OCI-LY7 (cell line): ENCODE measurements around the gene PRPF40B. TPM values are rescaled to one million over a fixed set of nuclear protein-coding genes. Genes with fewer than 3 reads are reported as not detected.
A peak's percentile ranks its signal among the peaks of the same experiment; 100 is the strongest.

Experiments used
- BruUV-seq: library from RNA; stranded (reverse); fragments of 400-500 nt; replicated peaks from 2 replicates; lab custom pipeline; 2021; lab: Mats Ljungman, UMichigan
- CTCF ChIA-PET: fragments of 300-600 bp; sonication (Branson Sonifier 250); formaldehyde crosslinking; loops from one replicate; lab custom pipeline; 2022; ENCODE audit warnings: antibody characterized with exemption; ENCODE audit not compliant: unreplicated experiment; lab: Charles Lee
- POLR2A ChIA-PET: fragments of 300-600 bp; sonication (Branson Sonifier 250); formaldehyde crosslinking; loops from one replicate; lab custom pipeline; 2022; ENCODE audit warnings: antibody characterized with exemption; lab: Charles Lee
- DNase-seq: peaks from one replicate; pipeline ENCODE4 v3.0.0-alpha.2; 2015; ENCODE audit warnings: low spot score
- H2AFZ ChIP-seq: fragments of 200-600 bp; sonication (generic), shearing (Covaris generic); 2 replicates; pipeline ENCODE4 v1.6.1; 2014; ENCODE audit warnings: mild to moderate bottlenecking, antibody characterized with exemption, low read length, moderate library complexity
- H3K27ac ChIP-seq: fragments of 200-600 bp; sonication (generic); 2 replicates; pipeline ENCODE4 v1.5.1; 2014; ENCODE audit warnings: mixed run types, low read depth, mild to moderate bottlenecking, moderate library complexity, low read length, inconsistent platforms; ENCODE audit not compliant: poor library complexity, severe bottlenecking
- H3K36me3 ChIP-seq: fragments of 200-600 bp; sonication (generic); 2 replicates; pipeline ENCODE4 v1.6.1; 2014; ENCODE audit warnings: mild to moderate bottlenecking, antibody characterized with exemption, low read length, moderate library complexity, mixed read lengths; ENCODE audit not compliant: insufficient read depth
- H3K4me1 ChIP-seq: fragments of 200-600 bp; sonication (generic); 2 replicates; pipeline ENCODE4 v1.5.1; 2014; ENCODE audit warnings: mild to moderate bottlenecking, low read length; ENCODE audit not compliant: insufficient read depth, poor library complexity, severe bottlenecking
- H3K4me2 ChIP-seq: fragments of 200-600 bp; sonication (generic); 2 replicates; pipeline ENCODE4 v1.6.1; 2014; ENCODE audit warnings: mild to moderate bottlenecking, low read length
- H3K4me3 ChIP-seq: fragments of 200-600 bp; sonication (generic); 2 replicates; pipeline ENCODE4 v1.5.1; 2014; ENCODE audit warnings: mild to moderate bottlenecking, low read depth, low read length; ENCODE audit not compliant: poor library complexity, severe bottlenecking
- H3K79me2 ChIP-seq: fragments of 200-600 bp; sonication (generic); 2 replicates; pipeline ENCODE4 v1.6.1; 2016; ENCODE audit warnings: low read depth, mild to moderate bottlenecking, low read length, moderate library complexity, mixed read lengths; ENCODE audit not compliant: insufficient read depth
- H3K9me2 ChIP-seq: fragments of 200-600 bp; sonication (generic); 2 replicates; pipeline ENCODE4 v1.6.1; 2016; ENCODE audit warnings: mild to moderate bottlenecking, low read length, mixed read lengths; ENCODE audit not compliant: insufficient read depth
- H3K9me3 ChIP-seq: fragments of 200-600 bp; sonication (generic); 2 replicates; pipeline ENCODE4 v1.6.1; 2014; ENCODE audit warnings: mild to moderate bottlenecking, mixed run types, low read length, mixed read lengths
- H4K20me1 ChIP-seq: fragments of 200-600 bp; sonication (generic); 2 replicates; pipeline ENCODE4 v1.6.1; 2014; ENCODE audit warnings: mild to moderate bottlenecking, antibody characterized with exemption, low read length, moderate library complexity, mixed read lengths; ENCODE audit not compliant: insufficient read depth
- CTCF ChIP-seq: fragments of 200-600 bp; sonication (generic); conservative IDR thresholded peaks from 2 replicates; pipeline ENCODE4 v1.5.1; 2014; ENCODE audit warnings: mild to moderate bottlenecking, antibody characterized with exemption, low read length, moderate library complexity, mixed read lengths
- EZH2phosphoT487 ChIP-seq: fragments of 200-600 bp; sonication (generic); IDR thresholded peaks from 2 replicates; pipeline ENCODE4 v1.6.1; 2018; ENCODE audit warnings: low read depth, borderline replicate concordance, mild to moderate bottlenecking, mixed run types, antibody characterized with exemption, low read length, moderate library complexity, mixed read lengths
- intact Hi-C: fragments of 100-400 bp; cut with micrococcal nuclease; formaldehyde crosslinking; loops from one replicate; pipeline ENCODE4 v1.10.0; 2022; ENCODE audit not compliant: unreplicated experiment
- total RNA-seq, 2 experiments: library from RNA; depleted of rRNA in 1 of 2; stranded (reverse); fragments of >200 nt in 1 of 2; shearing (Covaris generic) in 1 of 2; gene quantifications; 2 replicates each; pipeline ENCODE4 v1.2.3, GENCODE V29; 2014 to 2022

PRPF40B gene
- total RNA-seq, 2 experiments from 2014 or later: 11.3 to 26.3 TPM

- Histone ChIP-seq H2AFZ (no peak overlapping the region), H4K20me1 (no peaks in the 10 kb centered on the region), H3K36me3 (no peaks in the 10 kb centered on the region), H3K79me2 (peaks cover 4% of the 10 kb centered on the region), H3K27ac (no peak overlapping the region), H3K4me2 (no peak overlapping the region), H3K4me1 (peaks cover 87% of the 10 kb centered on the region), H3K9me2 (no peaks in the 10 kb centered on the region), H3K4me3 (no peak overlapping the region), H3K9me3 (no peaks in the 10 kb centered on the region)
- ChIA-PET POLR2A (interaction anchor here (0.6 to 1.3 kb wide), 4 partner anchors 12 to 36 kb away, joined by 3 read pairs; no protein-coding TSS in a partner anchor), CTCF (interaction anchor here (0.6 to 1.1 kb wide), 2 partner anchors 30 to 82 kb away, joined by 3 read pairs; no protein-coding TSS in a partner anchor)
- TF ChIP-seq CTCF: no peak
- TF ChIP-seq EZH2phosphoT487: no peak
- BruUV-seq: no TSS peak
- DNase-seq: no peak
- intact Hi-C loops: no loop called here
Observed at GRCh38 chr12:49667325-49668090, 44.1 kb downstream of the PRPF40B start.

- Histone ChIP-seq H3K79me2 (peaks cover 4% of the 10 kb centered on the region; the same call in 1 of the 2 replicates), H2AFZ (no peak overlapping the region), H4K20me1 (no peaks in the 10 kb centered on the region), H3K36me3 (no peaks in the 10 kb centered on the region), H3K4me2 (peak overlapping the region; percentile 69), H3K27ac (no peak overlapping the region), H3K4me1 (peaks cover 86% of the 10 kb centered on the region), H3K9me3 (no peaks in the 10 kb centered on the region), H3K9me2 (no peaks in the 10 kb centered on the region), H3K4me3 (no peak overlapping the region)
- ChIA-PET POLR2A (interaction anchor here (0.8 to 1.9 kb wide), 7 partner anchors 9 to 35 kb away, joined by 3 to 6 read pairs (median 3); no protein-coding TSS in a partner anchor), CTCF (interaction anchor here (0.6 kb wide), 1 partner anchor 409 kb away, joined by 3 read pairs; no protein-coding TSS in a partner anchor)
- BruUV-seq: no TSS peak
- no peak for DNase-seq
- TF ChIP-seq CTCF (no peak), EZH2phosphoT487 (no peak)
- intact Hi-C loops: no loop called here
Observed at GRCh38 chr12:49669796-49670195, 46.4 kb downstream of the PRPF40B start.
